Psoas muscle (tissue), 8 donors: ENCODE results near the gene CDKN2B-AS1. TPM values are rescaled to one million over a fixed set of nuclear protein-coding genes. Genes with fewer than 3 reads are reported as not detected.

Experiments used
- ATAC-seq, 4 donors: fragments of 200-7000 bp; cut with Tn5 transposase; one replicate each; pipeline ENCODE4 v1.9.1; 2020; ENCODE audit warnings: moderate library complexity in 3 of 4, mild to moderate bottlenecking in 2 of 4
- DNase-seq, 2 donors: peaks; one replicate each; pipeline ENCODE4 v3.0.0-alpha.2; 2020
- H3K27ac ChIP-seq: fragments of 200-600 bp; one replicate; pipeline ENCODE4 v1.8.0; 2022
- H3K27me3 ChIP-seq, 3 donors: fragments of 200-600 bp in 1 of 3; one replicate each; pipeline versions ENCODE4 v1.6.1 to v1.8.0; 2013 to 2022; ENCODE audit warnings: low read length in 2 of 3, mild to moderate bottlenecking in 2 of 3, moderate library complexity in 1 of 3; ENCODE audit not compliant: insufficient read depth in 3 of 3
- H3K36me3 ChIP-seq, 2 donors: fragments of 200-600 bp in 1 of 2; one replicate each; pipeline versions ENCODE4 v1.6.1 to v1.8.0; 2013 to 2022; ENCODE audit warnings: low read depth in 1 of 2, mild to moderate bottlenecking in 1 of 2, moderate library complexity in 1 of 2; ENCODE audit not compliant: insufficient read depth in 1 of 2
- H3K4me1 ChIP-seq: fragments of 200-600 bp; one replicate; pipeline ENCODE4 v1.8.0; 2022
- H3K4me3 ChIP-seq: fragments of 200-600 bp; one replicate; pipeline ENCODE4 v1.8.0; 2022; ENCODE audit warnings: mild to moderate bottlenecking
- H3K9me3 ChIP-seq: fragments of 200-600 bp; one replicate; pipeline ENCODE4 v1.8.0; 2022
- WGBS, 3 donors: extraction: QIAGEN DNeasy Blood & Tissue Kit; methylation state at CpG; one replicate each; pipeline versions ENCODE4 v1.1.6 to v1.1.7; 2013; 5-methylcytosine and 5-hydroxymethylcytosine counted together
- intact Hi-C, 2 donors: fragments of 100-400 bp; cut with DNase I; formaldehyde crosslinking; loops; one replicate each; pipeline versions ENCODE4 v1.11.0 to v1.14.2; 2022
- polyA plus RNA-seq, 3 donors: library from polyadenylated mRNA; stranded (reverse); fragments of 200-250 nt; gene quantifications; one replicate each; pipeline ENCODE4 v1.2.3, GENCODE V29; 2013
- total RNA-seq, 4 donors: library from RNA; stranded (reverse); fragmentation: NEBNext Ultra II Directional in 2 of 4; extraction: Animal tissue kit (Norgen Biotek cat#: 25700) in 2 of 4; gene quantifications; one replicate each; pipeline versions ENCODE4 v1.2.1 to v1.2.4, GENCODE V29; 2021 to 2023
- TF ChIP-seq, protein P1 (sequence below): fragments of 200-600 bp; IDR thresholded peaks from one replicate; pipeline ENCODE4 v1.8.0; 2022; ENCODE audit warnings: antibody characterized with exemption
- donor health status: healthy with polysubstance abuse.
- donor health status: DM: no; HTN: no; CAD: no; lungs with moderate emphysema.
- donor health status: Bipolar disorder and iron deficiency.
- donor health status: healthy.
- donor health status: DM: yes; HTN: yes; CAD: no.
- donor health status: DM: no; HTN: no; CAD: no.
- donor health status: DM: no; HTN: no; CAD: no.
- donor health status: DM: yes; HTN: yes; CAD: no.

The CDKN2B-AS1 gene
- total and polyA plus RNA-seq, 7 donors: 0.40 TPM; not detected in 6

- TF ChIP-seq, protein P1, sequence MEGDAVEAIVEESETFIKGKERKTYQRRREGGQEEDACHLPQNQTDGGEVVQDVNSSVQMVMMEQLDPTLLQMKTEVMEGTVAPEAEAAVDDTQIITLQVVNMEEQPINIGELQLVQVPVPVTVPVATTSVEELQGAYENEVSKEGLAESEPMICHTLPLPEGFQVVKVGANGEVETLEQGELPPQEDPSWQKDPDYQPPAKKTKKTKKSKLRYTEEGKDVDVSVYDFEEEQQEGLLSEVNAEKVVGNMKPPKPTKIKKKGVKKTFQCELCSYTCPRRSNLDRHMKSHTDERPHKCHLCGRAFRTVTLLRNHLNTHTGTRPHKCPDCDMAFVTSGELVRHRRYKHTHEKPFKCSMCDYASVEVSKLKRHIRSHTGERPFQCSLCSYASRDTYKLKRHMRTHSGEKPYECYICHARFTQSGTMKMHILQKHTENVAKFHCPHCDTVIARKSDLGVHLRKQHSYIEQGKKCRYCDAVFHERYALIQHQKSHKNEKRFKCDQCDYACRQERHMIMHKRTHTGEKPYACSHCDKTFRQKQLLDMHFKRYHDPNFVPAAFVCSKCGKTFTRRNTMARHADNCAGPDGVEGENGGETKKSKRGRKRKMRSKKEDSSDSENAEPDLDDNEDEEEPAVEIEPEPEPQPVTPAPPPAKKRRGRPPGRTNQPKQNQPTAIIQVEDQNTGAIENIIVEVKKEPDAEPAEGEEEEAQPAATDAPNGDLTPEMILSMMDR: no peak
- intact Hi-C loops: loop anchor here in 1 of 2 donors (5.0 to 10.0 kb wide), 2 partner anchors 105 to 868 kb away; no protein-coding TSS in a partner anchor
- 77 to 80% (median 78%) methylated on average over 3 of the region's 3 CpGs for WGBS, 3 donors
Observed at GRCh38 chr9:22129633-22130032, 135.0 kb downstream of the CDKN2B-AS1 start.

GRCh38 chr9:22131817-22132216 is 137.2 kb downstream of the CDKN2B-AS1 start:
- Histone ChIP-seq H3K27me3 (peaks cover 0 to 3% (median 0%) of the 10 kb centered on the region in 3 donors), H3K4me3 (no peak overlapping the region), H3K36me3 (no peaks in the 10 kb centered on the region), H3K4me1 (no peaks in the 10 kb centered on the region), H3K9me3 (no peaks in the 10 kb centered on the region), H3K27ac (no peak overlapping the region)
- intact Hi-C loops: no loop called here
- DNase-seq (no peak), ATAC-seq (no peak)
- TF ChIP-seq, protein P1: no peak

More at GRCh38 chr9:22129633-22130032, 135.0 kb downstream of the CDKN2B-AS1 start:
- Histone ChIP-seq H3K36me3 (no peaks in the 10 kb centered on the region), H3K27ac (no peak overlapping the region), H3K27me3 (peaks cover 0 to 3% (median 0%) of the 10 kb centered on the region in 3 donors), H3K9me3 (no peaks in the 10 kb centered on the region), H3K4me1 (no peaks in the 10 kb centered on the region), H3K4me3 (no peak overlapping the region)
- DNase-seq (no peak), ATAC-seq (no peak)

- no peaks in the 10 kb centered on the region for H3K4me1 ChIP-seq
Observed at GRCh38 chr9:22134390-22134789, 139.8 kb downstream of the CDKN2B-AS1 start.

DNA sequence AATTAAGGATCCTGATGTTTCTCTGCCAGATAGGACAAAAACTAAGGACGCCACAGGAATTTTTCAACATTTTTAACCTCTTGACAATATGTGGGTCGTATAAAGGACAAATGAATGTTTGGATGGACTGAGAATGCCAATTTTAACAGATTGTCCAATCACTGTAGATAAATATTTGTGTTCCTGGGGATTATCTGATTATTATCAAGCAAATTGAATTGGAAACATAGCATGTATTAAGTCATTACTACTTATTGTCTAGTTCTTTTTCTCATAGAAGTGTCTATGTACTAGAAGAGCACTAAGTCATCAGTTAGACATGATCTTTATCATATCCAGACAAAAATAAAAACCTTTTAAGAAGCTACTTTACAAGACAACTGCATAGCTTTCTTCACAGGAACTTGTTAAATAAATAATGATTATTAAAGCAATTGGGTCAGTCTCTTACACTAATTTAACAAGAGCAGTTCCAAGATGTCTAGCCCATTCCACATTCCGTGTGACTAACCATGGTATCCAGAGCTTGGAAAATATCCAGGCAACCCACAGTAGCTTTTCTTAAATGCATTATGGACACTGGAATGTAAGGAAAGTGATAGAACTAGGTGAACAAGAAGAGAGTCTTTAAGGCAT is 142.0 kb downstream of the CDKN2B-AS1 start:
- H3K36me3 ChIP-seq: no peaks in the 10 kb centered on the region
- ATAC-seq: no peak
- 65 to 71% (median 67%) methylated on average over 3 of the region's 3 CpGs for WGBS, 3 donors

More at GRCh38 chr9:22134390-22134789, 139.8 kb downstream of the CDKN2B-AS1 start:
- Histone ChIP-seq H3K27me3 (no peaks in the 10 kb centered on the region), H3K4me3 (no peak overlapping the region), H3K9me3 (no peaks in the 10 kb centered on the region), H3K27ac (no peak overlapping the region), H3K36me3 (no peaks in the 10 kb centered on the region)
- ATAC-seq (no peak), DNase-seq (no peak)
- intact Hi-C loops: no loop called here
- TF ChIP-seq, protein P1: no peak
- 69 to 86% (median 74%) methylated on average over 2 of the region's 2 CpGs for WGBS, 3 donors

More for the DNA sequence above, 142.0 kb downstream of the CDKN2B-AS1 start:
- TF ChIP-seq, protein P1: no peak
- Histone ChIP-seq H3K27ac (no peak overlapping the region), H3K27me3 (no peaks in the 10 kb centered on the region), H3K4me1 (no peaks in the 10 kb centered on the region), H3K9me3 (no peaks in the 10 kb centered on the region), H3K4me3 (no peak overlapping the region)
- intact Hi-C loops: no loop called here
- no peak for DNase-seq
